GM08714 (cell line): ENCODE results near the gene LUC7L2.

Experiments used
- H3K4me3 ChIP-seq: fragments of 200-500 bp; sonication (Bioruptor generic); 2 replicates; pipeline ENCODE4 v1.5.1; 2014; ENCODE audit warnings: mild to moderate bottlenecking, low read length, inconsistent platforms
- ZNF274 ChIP-seq: IDR thresholded peaks from 2 replicates; pipeline ENCODE4 v1.6.1; 2012; ENCODE audit warnings: mild to moderate bottlenecking, low read depth, low read length

LUC7L2 gene

DNA sequence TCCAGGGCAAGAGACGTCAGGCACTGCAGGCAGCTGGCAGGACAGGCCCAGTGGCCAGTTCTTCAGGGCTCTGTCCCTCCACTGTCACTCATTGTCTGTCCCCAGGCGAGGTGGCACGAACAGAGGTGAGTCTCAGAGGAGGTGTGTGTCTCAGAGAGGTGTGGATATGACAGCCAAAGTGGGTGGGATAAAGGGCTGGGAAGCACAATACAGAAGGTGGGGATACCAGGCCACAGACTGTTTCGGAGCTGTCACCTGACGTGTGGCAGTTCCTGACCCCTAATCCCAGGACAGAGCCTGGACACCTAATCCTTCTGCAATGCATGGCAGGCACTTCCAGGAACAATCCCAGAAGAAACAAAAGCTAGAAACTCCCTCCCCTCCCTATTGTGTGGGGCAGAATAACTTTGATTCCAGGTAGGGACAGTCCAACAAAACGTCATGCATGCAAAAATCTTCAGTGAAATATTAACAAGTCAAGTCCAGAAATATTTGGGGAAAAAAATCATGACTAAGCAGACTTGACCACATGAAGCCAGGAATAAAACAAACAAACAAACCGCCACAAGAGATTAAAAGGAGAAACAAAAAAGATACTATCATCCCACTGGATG is 112.2 kb downstream of the LUC7L2 start:
- H3K4me3 ChIP-seq = no peak overlapping the region
- TF ChIP-seq ZNF274 = no peak
